Naive B cell (primary cell): ENCODE results near the gene RAB26. TPM values are rescaled to one million over a fixed set of nuclear protein-coding genes. Genes with fewer than 3 reads are reported as not detected.

Source experiments
- ATAC-seq, 2 donors: fragments of 150-1000 bp; cut with Tn5 transposase; 2 replicates each; pipeline ENCODE4 v1.10.0; 2021; ENCODE audit warnings: low read depth in 2 of 2, mild to moderate bottlenecking in 2 of 2, moderate library complexity in 2 of 2
- DNase-seq: peaks from one replicate; pipeline ENCODE4 v3.0.0; 2022
- H3K27ac Mint-ChIP-seq, 6 donors: one replicate each; pipeline ENCODE4 v1.8.0; 2020 to 2022; ENCODE audit warnings: mild to moderate bottlenecking in 6 of 6, mixed read lengths in 6 of 6, moderate library complexity in 5 of 6, inconsistent platforms in 2 of 6
- H3K27me3 Mint-ChIP-seq, 3 donors: one replicate each; pipeline ENCODE4 v1.8.0; 2021 to 2022; ENCODE audit warnings: mixed read lengths in 3 of 3, mild to moderate bottlenecking in 1 of 3
- H3K36me3 Mint-ChIP-seq, 2 donors: one replicate each; pipeline ENCODE4 v1.8.0; 2020 to 2022; ENCODE audit warnings: mixed read lengths in 2 of 2, inconsistent platforms in 1 of 2, mild to moderate bottlenecking in 1 of 2
- H3K4me1 Mint-ChIP-seq, 3 donors: one replicate each; pipeline ENCODE4 v1.8.0; 2020 to 2022; ENCODE audit warnings: mixed read lengths in 3 of 3, inconsistent platforms in 1 of 3, mild to moderate bottlenecking in 1 of 3, moderate library complexity in 1 of 3
- H3K4me3 Mint-ChIP-seq, 8 donors: one replicate each; pipeline ENCODE4 v1.8.0; 2020 to 2022; ENCODE audit warnings: mild to moderate bottlenecking in 8 of 8, mixed read lengths in 8 of 8, moderate library complexity in 8 of 8, inconsistent platforms in 2 of 8
- H3K9me3 Mint-ChIP-seq, 7 donors: one replicate each; pipeline ENCODE4 v1.8.0; 2020 to 2022; ENCODE audit warnings: mixed read lengths in 7 of 7, mild to moderate bottlenecking in 5 of 7, inconsistent platforms in 2 of 7, moderate library complexity in 1 of 7
- polyA plus RNA-seq, 6 donors: library from polyadenylated mRNA; unstranded; fragments of 300-500 nt; fragmentation: Illumina TruSeq; gene quantifications; one replicate each; pipeline ENCODE4 v1.2.3, GENCODE V29; 2021; ENCODE audit warnings: low read depth in 6 of 6

Gene RAB26
- polyA plus RNA-seq, 6 donors from 2014 or later, result 0.66 to 2.7 (median 1.4) TPM; not detected in 1

DNA sequence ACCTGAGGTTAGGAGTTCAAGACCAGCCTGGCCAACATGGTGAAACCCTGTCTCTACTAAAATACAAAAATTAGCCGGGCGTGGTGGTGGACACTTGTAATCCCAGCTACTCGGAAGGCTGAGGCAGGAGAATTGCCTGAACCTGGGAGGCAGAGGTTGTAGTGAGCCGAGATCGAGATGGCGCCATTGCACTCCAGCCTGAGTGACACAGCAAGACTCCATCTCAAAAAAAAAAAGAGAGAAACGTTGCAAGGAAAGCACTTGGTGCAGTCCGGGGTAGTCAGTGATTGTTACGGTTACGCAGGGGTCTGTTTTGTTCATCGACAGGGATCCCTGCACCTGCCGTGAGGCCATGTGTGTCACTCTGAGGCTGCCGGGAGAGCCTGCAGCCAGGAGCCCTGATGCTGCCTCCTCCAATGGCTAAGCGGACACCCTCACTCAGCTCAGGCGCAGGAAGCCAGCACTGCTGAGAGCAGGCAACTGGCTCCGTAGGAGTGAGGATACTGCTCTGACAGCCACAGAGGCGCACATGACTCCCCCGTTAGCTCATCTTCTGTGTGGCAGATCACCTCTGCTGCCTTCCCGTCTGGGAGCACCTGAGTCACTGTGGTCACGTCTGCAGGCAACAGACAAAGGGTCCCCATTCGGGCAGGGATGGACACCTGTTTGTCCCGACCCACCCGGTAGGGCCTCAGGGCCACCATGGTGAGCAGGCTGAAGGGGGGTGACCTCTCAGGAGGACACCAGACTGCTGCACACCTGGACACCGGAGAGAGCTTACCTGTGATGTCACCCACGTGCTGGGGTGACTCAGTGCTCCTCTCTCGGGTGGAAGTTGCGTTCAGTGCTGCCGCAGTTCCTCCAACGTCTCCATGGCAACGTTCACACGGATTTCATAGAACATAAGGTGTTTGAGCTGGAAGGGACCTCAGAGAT lies 5.2 kb upstream of the RAB26 start:
- no peaks in the 10 kb centered on the region for H3K27me3 Mint-ChIP-seq
- H3K27ac Mint-ChIP-seq, result peak overlapping the region in 2 of 6 donors; percentile 29 to 71
- ATAC-seq (no peak), DNase-seq (no peak)
- H3K9me3 Mint-ChIP-seq, result no peaks in the 10 kb centered on the region
- peaks cover 7 to 8% (median 7%) of the 10 kb centered on the region in 3 donors for H3K4me1 Mint-ChIP-seq
- H3K36me3 Mint-ChIP-seq, result no peaks in the 10 kb centered on the region
- H3K4me3 Mint-ChIP-seq, result peak overlapping the region in 1 of 8 donors; percentile 7

GRCh38 chr16:2143878-2144485 lies 4.4 kb upstream of the RAB26 start:
- H3K27ac Mint-ChIP-seq, result no peak overlapping the region
- no peaks in the 10 kb centered on the region for H3K27me3 Mint-ChIP-seq
- H3K36me3 Mint-ChIP-seq, result no peaks in the 10 kb centered on the region
- no peak for DNase-seq
- peaks cover 7 to 8% (median 7%) of the 10 kb centered on the region in 3 donors for H3K4me1 Mint-ChIP-seq
- H3K9me3 Mint-ChIP-seq, result no peaks in the 10 kb centered on the region
- ATAC-seq, result no peak
- H3K4me3 Mint-ChIP-seq, result no peak overlapping the region

GRCh38 chr16:2145843-2146242 lies 2.6 kb upstream of the RAB26 start:
- DNase-seq, result no peak
- Mint-ChIP-seq H3K9me3 (no peaks in the 10 kb centered on the region), H3K36me3 (no peaks in the 10 kb centered on the region), H3K4me1 (peaks cover 7 to 13% (median 9%) of the 10 kb centered on the region in 3 donors), H3K4me3 (peak overlapping the region in 1 of 8 donors; percentile 53), H3K27ac (peak overlapping the region in 2 of 6 donors; percentile 1 to 9), H3K27me3 (no peaks in the 10 kb centered on the region)
- ATAC-seq, result no peak

GRCh38 chr16:2147378-2147777 lies 1.0 kb upstream of the RAB26 start:
- Mint-ChIP-seq H3K9me3 (no peaks in the 10 kb centered on the region), H3K4me1 (peaks cover 14 to 15% (median 15%) of the 10 kb centered on the region in 3 donors), H3K4me3 (peak overlapping the region in 7 of 8 donors; percentile 29 to 73 (median 64)), H3K27ac (no peak overlapping the region), H3K36me3 (no peaks in the 10 kb centered on the region), H3K27me3 (no peaks in the 10 kb centered on the region)
- ATAC-seq (no peak), DNase-seq (no peak)

DNA sequence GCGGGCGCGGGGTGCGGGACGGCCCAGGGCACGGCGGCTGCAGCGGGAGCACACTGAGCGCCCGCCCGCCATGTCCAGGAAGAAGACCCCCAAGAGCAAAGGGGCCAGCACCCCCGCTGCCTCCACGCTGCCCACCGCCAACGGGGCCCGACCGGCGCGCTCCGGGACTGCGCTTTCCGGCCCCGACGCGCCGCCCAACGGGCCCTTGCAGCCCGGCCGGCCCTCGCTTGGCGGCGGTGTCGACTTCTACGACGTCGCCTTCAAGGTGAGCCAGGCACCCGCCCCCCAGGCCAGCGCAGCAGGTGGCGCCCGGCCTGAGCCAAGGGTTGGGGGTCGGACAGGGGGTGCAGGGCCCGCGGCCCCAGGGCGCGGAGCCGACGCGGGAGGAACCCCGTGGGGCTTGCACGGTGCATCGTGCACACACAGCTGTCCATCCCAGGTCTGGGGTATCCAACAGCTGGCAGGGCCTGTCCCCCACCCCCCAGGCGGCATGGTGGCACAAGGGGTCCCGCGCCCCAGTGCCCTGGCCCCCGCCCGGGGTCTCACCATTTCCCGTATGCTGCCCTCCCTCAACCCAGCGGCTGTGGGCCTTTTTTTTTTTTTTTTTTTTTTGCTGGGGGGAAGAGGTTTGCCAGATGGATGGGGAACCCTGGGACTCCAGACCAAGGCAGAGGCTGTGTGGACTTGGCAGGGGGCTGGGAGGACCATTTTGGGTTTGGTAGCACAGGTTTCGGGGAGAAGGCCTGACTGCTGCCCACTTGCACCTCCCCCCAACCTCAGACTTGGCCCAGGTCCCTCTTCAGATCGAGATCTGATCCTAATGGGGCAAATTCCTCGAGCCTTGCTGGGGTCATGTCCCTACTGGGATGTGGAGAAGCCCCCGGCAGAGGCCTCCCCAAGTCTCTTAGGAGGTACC lies 547 bp downstream of the RAB26 start:
- DNase-seq (no peak), ATAC-seq (peak; percentile 17 to 21)
- Mint-ChIP-seq H3K4me1 (peaks cover 20 to 25% (median 24%) of the 10 kb centered on the region in 3 donors), H3K27me3 (no peaks in the 10 kb centered on the region), H3K36me3 (no peaks in the 10 kb centered on the region), H3K9me3 (no peaks in the 10 kb centered on the region), H3K27ac (peak overlapping the region in 1 of 6 donors; percentile 26), H3K4me3 (peak overlapping the region in 7 of 8 donors; percentile 51 to 81 (median 66))

GRCh38 chr16:2149630-2150417 lies 1.4 kb downstream of the RAB26 start:
- Mint-ChIP-seq H3K4me3 (peak overlapping the region; percentile 50 to 81 (median 66)), H3K27me3 (no peaks in the 10 kb centered on the region), H3K4me1 (peaks cover 21 to 34% (median 25%) of the 10 kb centered on the region in 3 donors), H3K9me3 (no peaks in the 10 kb centered on the region), H3K27ac (peak overlapping the region in 1 of 6 donors; percentile 26), H3K36me3 (no peaks in the 10 kb centered on the region)
- DNase-seq (no peak), ATAC-seq (no peak)

DNA sequence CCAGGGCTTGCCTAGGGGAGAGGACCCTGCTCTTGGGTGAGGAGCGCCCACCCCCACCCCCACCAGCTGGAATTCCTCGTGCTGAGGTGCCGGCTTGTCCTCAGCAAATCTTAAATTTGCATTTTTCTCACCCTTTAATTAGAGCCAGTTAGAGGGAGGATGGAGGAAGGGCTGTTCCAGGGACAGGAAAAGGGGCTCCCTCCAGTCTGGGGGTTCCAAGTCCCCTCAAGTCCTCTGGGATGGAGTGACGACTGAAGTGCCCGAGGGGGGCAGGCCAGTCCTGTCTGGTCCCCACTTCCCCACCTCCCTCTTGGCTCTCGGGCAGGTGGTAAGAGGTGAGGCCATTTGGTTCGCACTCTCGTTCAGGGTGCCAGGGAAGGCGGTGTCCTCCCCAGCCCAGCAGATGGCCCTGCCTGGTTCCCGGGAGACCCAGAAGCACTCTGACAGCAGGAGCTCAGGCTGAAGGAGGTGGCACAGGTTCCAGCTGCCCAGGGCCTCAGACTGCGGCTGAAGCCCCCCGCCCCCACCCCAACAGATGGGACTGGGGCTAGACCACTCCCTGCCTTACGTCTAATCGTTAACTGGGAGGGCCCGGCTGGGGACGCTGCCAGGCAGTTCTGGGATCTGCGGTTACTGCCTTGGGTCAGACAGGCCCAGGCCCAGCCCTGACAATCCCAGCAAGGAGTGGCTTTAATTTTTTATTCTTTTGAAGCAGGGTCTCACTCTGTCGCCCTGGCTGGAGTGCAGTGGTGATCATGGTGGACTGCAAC lies 2.2 kb downstream of the RAB26 start:
- no peak for ATAC-seq
- peak overlapping the region in 5 of 8 donors; percentile 12 to 81 (median 47) for H3K4me3 Mint-ChIP-seq

GRCh38 chr16:2151188-2152091 lies 3.0 kb downstream of the RAB26 start:
- H3K4me1 Mint-ChIP-seq, result peaks cover 30 to 45% (median 30%) of the 10 kb centered on the region in 3 donors
- peak overlapping the region in 6 of 8 donors; percentile 45 to 79 (median 65) for H3K4me3 Mint-ChIP-seq
- no peaks in the 10 kb centered on the region for H3K9me3 Mint-ChIP-seq
- no peak for ATAC-seq
- H3K27ac Mint-ChIP-seq, result peak overlapping the region in 1 of 6 donors; percentile 10
- H3K36me3 Mint-ChIP-seq, result no peaks in the 10 kb centered on the region
- H3K27me3 Mint-ChIP-seq, result no peaks in the 10 kb centered on the region
- DNase-seq, result no peak

More for the DNA sequence above, 2.2 kb downstream of the RAB26 start:
- Mint-ChIP-seq H3K36me3 (no peaks in the 10 kb centered on the region), H3K27ac (peak overlapping the region in 2 of 6 donors; percentile 10 to 66), H3K4me1 (peaks cover 25 to 39% (median 25%) of the 10 kb centered on the region in 3 donors), H3K9me3 (no peaks in the 10 kb centered on the region), H3K27me3 (no peaks in the 10 kb centered on the region)
- DNase-seq, result no peak

- DNase-seq, result no peak
- Mint-ChIP-seq H3K36me3 (no peaks in the 10 kb centered on the region), H3K4me1 (peaks cover 41 to 58% (median 45%) of the 10 kb centered on the region in 3 donors), H3K4me3 (peak overlapping the region; percentile 79 to 97 (median 89)), H3K9me3 (no peaks in the 10 kb centered on the region), H3K27ac (peak overlapping the region in 2 of 6 donors; percentile 15 to 95), H3K27me3 (no peaks in the 10 kb centered on the region)
- no peak for ATAC-seq
Measured at GRCh38 chr16:2152695-2153506, 4.5 kb downstream of the RAB26 start.

DNA sequence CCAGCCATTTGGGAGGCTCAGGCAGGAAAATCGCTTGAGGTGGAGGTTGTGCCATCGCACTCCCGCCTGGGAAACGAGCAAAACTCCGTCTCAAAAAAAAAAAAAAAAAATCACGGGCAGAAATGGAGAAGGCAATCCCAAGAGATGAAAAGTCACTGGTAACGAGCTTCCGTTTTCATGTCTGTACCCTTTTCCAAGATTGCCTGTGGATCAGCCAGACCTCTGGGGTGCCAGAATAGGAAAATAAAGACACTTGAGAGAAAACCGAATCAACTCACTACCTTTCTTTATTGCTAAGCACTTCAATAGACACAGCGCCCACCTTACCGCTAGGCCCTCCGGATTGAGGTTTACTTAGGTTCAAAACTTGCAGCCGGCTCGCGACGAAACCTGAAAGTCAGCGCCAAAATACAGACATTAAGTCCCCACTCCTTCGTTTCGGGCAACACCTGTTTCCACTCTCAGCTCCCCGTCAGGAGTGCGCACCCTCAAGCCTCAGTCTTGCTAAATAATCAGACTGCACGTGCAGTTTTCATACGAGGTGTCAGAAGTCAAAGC lies 6.2 kb downstream of the RAB26 start:
- no peaks in the 10 kb centered on the region for H3K9me3 Mint-ChIP-seq
- H3K27ac Mint-ChIP-seq, result peak overlapping the region; percentile 89 to 97 (median 94)
- H3K4me3 Mint-ChIP-seq, result peak overlapping the region; percentile 79 to 97 (median 89)
- peaks cover 49 to 59% (median 55%) of the 10 kb centered on the region in 3 donors for H3K4me1 Mint-ChIP-seq
- H3K36me3 Mint-ChIP-seq, result no peaks in the 10 kb centered on the region
- ATAC-seq (no peak), DNase-seq (no peak)
- H3K27me3 Mint-ChIP-seq, result no peaks in the 10 kb centered on the region
